Activated T-helper 2 cell treated with anti-CD3 and anti-CD28 coated beads, Interferon-gamma antibody, Interleukin-2, Interleukin-4, amounts not matched to agents 10 μg/mL and 5 μg/mL and 100 μg/mL, durations not matched to agents 14 hours and 24 hours and 36 hours (primary cell): Measurements from ENCODE around the gene TMPRSS11D. TPM values are rescaled to one million over a fixed set of nuclear protein-coding genes. Genes with fewer than 3 reads are reported as not detected.

Source experiments
- DNase-seq: peaks from one replicate; pipeline ENCODE4 v3.0.0; 2021; ENCODE audit warnings: low spot score
- H3K27ac Mint-ChIP-seq: one replicate; pipeline ENCODE4 v1.8.0; 2021; ENCODE audit warnings: mixed read lengths
- H3K27me3 Mint-ChIP-seq: one replicate; pipeline ENCODE4 v1.8.0; 2021; ENCODE audit warnings: low read depth, mixed read lengths
- H3K36me3 Mint-ChIP-seq: one replicate; pipeline ENCODE4 v1.8.0; 2021; ENCODE audit warnings: low read depth, mixed read lengths
- H3K4me1 Mint-ChIP-seq: one replicate; pipeline ENCODE4 v1.8.0; 2021; ENCODE audit warnings: low read depth, mixed read lengths
- H3K4me3 Mint-ChIP-seq: one replicate; pipeline ENCODE4 v1.8.0; 2021; ENCODE audit warnings: low read depth, mild to moderate bottlenecking, moderate library complexity, mixed read lengths
- H3K9me3 Mint-ChIP-seq: one replicate; pipeline ENCODE4 v1.8.0; 2021; ENCODE audit warnings: mixed read lengths
- intact Hi-C: fragments of 100-400 bp; cut with micrococcal nuclease; formaldehyde crosslinking; loops from one replicate; pipeline ENCODE4 v1.15.1; 2023
- total RNA-seq: library from RNA; stranded (reverse); gene quantifications from 2 replicates; pipeline ENCODE4 v1.2.3, GENCODE V29; 2022

The TMPRSS11D gene, protein sequence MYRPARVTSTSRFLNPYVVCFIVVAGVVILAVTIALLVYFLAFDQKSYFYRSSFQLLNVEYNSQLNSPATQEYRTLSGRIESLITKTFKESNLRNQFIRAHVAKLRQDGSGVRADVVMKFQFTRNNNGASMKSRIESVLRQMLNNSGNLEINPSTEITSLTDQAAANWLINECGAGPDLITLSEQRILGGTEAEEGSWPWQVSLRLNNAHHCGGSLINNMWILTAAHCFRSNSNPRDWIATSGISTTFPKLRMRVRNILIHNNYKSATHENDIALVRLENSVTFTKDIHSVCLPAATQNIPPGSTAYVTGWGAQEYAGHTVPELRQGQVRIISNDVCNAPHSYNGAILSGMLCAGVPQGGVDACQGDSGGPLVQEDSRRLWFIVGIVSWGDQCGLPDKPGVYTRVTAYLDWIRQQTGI
- total RNA-seq: not detected in 2 replicates

DNA sequence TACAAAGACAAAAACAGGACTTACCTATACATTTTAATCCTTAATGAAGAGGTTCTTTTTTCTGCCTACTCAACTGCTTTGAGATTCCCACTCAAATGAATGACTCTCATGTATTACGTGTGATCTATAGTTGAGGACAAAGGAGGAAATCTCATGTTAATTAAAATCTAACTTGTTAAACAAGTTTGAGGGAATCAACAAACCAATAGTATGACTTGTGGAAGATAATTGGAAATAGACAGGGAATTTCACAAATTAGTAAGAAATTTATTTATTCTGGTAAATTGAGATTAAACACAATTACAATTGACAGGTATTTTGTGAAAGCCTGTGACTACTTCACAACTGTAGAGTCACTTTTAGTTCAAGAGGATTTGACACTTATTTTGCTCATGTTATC is at the start of gene TMPRSS11D:
Gene TMPRSS11D (minus strand): TSS at position 101 of the 400 bp plus-strand sequence. CDS start 69 bp downstream, at position 32.
- Mint-ChIP-seq H3K4me3 (no peak within 1 kb of the TSS), H3K27me3 (peaks cover 4% of the 10 kb centered on the region)
- intact Hi-C loops: no loop called here

DNA sequence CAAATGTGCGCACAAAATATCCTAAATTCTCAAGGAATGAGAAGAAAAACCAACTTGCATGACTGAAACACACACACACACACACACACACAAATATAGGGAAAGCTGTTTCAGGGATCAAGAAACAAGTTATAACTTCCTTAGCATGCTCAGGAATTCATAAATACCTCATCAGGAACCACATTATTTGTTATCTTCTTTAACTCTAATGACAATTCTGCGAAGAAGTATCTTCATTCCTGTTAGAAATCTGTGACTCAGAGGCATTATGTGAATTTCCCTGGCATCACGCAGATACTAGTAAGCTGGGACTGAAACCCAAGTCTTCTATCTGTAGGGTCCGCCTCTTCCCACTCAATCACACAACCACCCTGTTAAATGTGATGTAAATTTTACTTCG is 49.2 kb upstream of the TMPRSS11D start:
- no peak overlapping the region for H3K4me3 Mint-ChIP-seq
- DNase-seq: no peak
- H3K9me3 Mint-ChIP-seq: no peaks in the 10 kb centered on the region
- no peak overlapping the region for H3K27ac Mint-ChIP-seq
- H3K36me3 Mint-ChIP-seq: no peaks in the 10 kb centered on the region
- intact Hi-C loops: no loop called here
- H3K27me3 Mint-ChIP-seq: peaks cover 7% of the 10 kb centered on the region
- no peaks in the 10 kb centered on the region for H3K4me1 Mint-ChIP-seq

More for the DNA sequence above, at the start of gene TMPRSS11D:
- no peak for DNase-seq
- H3K4me1 Mint-ChIP-seq: no peaks in the 10 kb centered on the region
- no peaks in the 10 kb centered on the region for H3K36me3 Mint-ChIP-seq
- H3K27ac Mint-ChIP-seq: no peak within 1 kb of the TSS
- H3K9me3 Mint-ChIP-seq: no peaks in the 10 kb centered on the region

DNA sequence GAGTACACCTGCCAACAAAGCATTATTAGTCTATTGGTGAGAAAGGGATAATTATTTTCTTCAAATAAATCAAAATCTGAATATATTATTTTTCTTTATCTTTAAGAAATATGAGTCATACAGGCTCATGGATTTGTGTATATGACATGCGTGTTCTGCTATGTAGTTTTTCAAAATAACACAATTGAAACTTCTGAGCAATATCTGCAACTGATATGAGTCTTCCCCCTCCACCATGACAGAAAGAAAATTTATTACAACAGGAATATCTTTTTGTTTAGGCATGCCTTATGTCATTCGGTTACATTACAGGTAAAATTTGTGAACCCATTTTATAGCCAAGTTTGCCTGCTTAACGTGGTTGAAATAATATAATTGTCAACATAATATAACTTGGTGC is 47.5 kb upstream of the TMPRSS11D start:
- Mint-ChIP-seq H3K36me3 (no peaks in the 10 kb centered on the region), H3K27ac (no peak overlapping the region), H3K4me3 (no peak overlapping the region), H3K27me3 (peaks cover 7% of the 10 kb centered on the region), H3K4me1 (no peaks in the 10 kb centered on the region), H3K9me3 (no peaks in the 10 kb centered on the region)
- DNase-seq: no peak
- intact Hi-C loops: no loop called here

DNA sequence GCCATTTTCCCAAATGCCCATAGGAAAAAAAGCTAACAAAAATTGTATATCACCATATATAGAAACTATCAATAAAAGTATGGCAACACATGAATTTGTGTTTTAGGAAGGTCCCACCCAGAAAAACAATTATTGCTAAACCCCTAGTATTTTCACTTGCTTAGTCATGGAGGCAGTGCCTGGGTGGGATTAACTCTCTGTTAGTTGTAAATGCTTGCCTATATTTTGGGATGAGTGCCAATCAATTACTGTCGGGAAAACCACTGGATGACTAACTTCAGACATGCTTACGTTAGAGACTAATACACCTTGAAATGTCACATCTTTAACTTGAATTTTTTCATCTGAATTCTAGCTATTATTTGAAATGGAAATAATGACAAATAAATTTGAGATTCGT is 45.6 kb upstream of the TMPRSS11D start:
- no peak for DNase-seq
- intact Hi-C loops: no loop called here
- H3K4me1 Mint-ChIP-seq: no peaks in the 10 kb centered on the region
- H3K4me3 Mint-ChIP-seq: no peak overlapping the region
- peaks cover 7% of the 10 kb centered on the region for H3K27me3 Mint-ChIP-seq
- H3K36me3 Mint-ChIP-seq: no peaks in the 10 kb centered on the region
- H3K27ac Mint-ChIP-seq: no peak overlapping the region
- H3K9me3 Mint-ChIP-seq: no peaks in the 10 kb centered on the region

DNA sequence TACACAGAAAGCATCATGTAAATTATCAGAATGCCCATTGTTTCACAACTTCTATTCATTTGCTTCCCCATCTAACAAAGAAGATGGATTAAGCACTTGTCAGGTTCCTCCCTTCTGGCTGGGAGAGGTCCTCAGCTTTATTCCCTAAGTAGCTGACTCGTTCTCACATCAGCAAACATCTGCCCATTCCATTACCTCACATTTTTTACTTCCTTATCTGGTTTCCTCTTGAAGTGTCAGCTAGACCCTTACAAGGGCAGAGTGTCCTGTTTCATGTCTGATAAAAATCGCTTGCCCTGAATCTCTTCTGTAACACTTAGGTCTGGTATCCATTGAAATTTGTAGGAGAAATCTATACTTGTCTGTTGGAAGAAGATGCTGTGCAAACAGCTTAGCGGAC is 44.7 kb upstream of the TMPRSS11D start:
- intact Hi-C loops: no loop called here
- Mint-ChIP-seq H3K36me3 (no peaks in the 10 kb centered on the region), H3K4me1 (no peaks in the 10 kb centered on the region), H3K4me3 (no peak overlapping the region), H3K27me3 (peaks cover 10% of the 10 kb centered on the region), H3K27ac (no peak overlapping the region), H3K9me3 (no peaks in the 10 kb centered on the region)
- no peak for DNase-seq

DNA sequence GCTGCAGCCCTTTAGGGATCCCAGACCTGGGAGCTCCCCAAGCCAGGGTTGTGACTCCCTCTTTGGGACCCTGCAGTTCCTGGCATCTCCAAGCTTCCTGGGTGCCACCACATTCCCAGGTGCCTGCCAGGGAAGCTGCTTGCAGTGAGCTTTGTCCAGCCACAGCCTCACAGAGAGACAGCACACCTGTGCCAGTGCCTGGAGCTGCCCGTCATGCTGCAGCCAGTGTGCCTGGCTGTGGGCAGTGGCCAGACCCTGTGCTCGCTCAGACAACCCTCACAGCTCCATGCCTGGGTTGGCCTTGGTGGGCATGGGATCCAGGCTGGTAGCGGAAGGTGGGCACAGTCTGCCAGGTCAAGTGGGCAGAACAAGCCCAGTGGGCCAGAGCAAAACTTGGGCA is 43.4 kb upstream of the TMPRSS11D start:
- H3K9me3 Mint-ChIP-seq: no peaks in the 10 kb centered on the region
- peaks cover 10% of the 10 kb centered on the region for H3K27me3 Mint-ChIP-seq
- H3K4me1 Mint-ChIP-seq: no peaks in the 10 kb centered on the region
- H3K4me3 Mint-ChIP-seq: no peak overlapping the region
- no peak for DNase-seq
- H3K27ac Mint-ChIP-seq: no peak overlapping the region
- intact Hi-C loops: no loop called here
- H3K36me3 Mint-ChIP-seq: no peaks in the 10 kb centered on the region

DNA sequence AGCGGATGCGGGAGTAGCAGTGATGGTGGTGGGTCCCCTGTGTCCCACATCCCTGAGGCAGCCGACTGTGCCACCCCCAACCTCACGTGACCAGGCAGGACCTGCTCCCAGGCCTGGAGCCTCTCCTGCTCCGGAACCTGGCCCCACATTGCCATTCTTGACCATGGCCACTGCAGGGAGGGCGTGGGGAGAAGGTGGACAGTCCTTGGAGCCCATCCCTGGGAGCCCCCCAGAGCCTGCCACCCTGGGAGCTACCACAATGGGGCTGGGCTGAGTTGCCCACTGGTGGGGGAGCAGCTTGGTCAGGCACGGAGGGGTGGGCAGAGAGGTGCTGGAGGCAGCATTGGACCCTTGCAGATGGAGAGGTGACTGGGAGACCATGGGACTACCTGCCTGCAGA is 42.7 kb upstream of the TMPRSS11D start:
- Mint-ChIP-seq H3K27ac (no peak overlapping the region), H3K36me3 (no peaks in the 10 kb centered on the region), H3K27me3 (peaks cover 12% of the 10 kb centered on the region), H3K4me3 (no peak overlapping the region), H3K9me3 (no peaks in the 10 kb centered on the region), H3K4me1 (no peaks in the 10 kb centered on the region)
- DNase-seq: no peak
- intact Hi-C loops: no loop called here

DNA sequence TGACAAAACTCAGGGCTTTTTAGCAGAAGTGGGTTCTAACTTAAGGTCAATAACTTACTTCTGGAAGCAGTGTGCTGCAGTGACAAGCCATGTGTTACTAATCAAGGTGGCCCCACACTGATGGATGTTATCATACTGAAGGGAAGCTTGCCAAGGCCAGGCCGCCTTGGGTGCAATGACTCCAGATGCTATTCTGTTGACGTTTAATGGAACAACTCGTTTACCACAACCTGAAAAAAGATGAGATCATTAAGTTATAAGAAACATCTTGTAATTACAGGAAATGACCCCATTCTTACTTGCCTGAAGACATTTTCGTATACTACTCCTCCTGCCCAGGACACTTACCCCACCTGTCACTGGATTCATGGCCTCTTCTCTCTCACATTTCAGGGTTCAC is 38.9 kb upstream of the TMPRSS11D start:
- intact Hi-C loops: no loop called here
- no peak for DNase-seq
- no peaks in the 10 kb centered on the region for H3K9me3 Mint-ChIP-seq
- no peaks in the 10 kb centered on the region for H3K36me3 Mint-ChIP-seq
- H3K27me3 Mint-ChIP-seq: peaks cover 7% of the 10 kb centered on the region
- no peak overlapping the region for H3K27ac Mint-ChIP-seq
- no peak overlapping the region for H3K4me3 Mint-ChIP-seq
- H3K4me1 Mint-ChIP-seq: no peaks in the 10 kb centered on the region

DNA sequence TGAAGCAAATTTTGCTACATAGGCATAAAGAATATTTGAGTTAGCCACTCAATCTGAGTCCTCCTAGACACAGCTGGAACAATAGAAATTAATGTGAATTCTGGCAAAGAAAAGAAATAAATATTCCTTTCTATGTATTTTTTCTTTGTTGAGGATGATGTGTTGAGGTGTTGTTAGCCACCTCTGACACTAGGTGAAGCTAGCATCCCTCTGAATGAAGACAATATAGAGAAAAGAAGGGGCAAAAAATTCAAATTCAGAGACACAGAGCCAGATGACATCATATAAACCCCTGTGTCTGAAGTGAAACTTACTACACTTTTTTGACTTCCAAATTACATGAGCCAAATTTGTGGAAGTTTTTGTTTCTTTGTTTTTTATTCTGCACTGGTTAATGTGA is 34.6 kb upstream of the TMPRSS11D start:
- intact Hi-C loops: loop anchor here (10.0 kb wide), 1 partner anchor 174 kb away; no protein-coding TSS in a partner anchor
- no peaks in the 10 kb centered on the region for H3K4me1 Mint-ChIP-seq
- no peaks in the 10 kb centered on the region for H3K9me3 Mint-ChIP-seq
- DNase-seq: no peak
- no peak overlapping the region for H3K4me3 Mint-ChIP-seq
- H3K27me3 Mint-ChIP-seq: peaks cover 6% of the 10 kb centered on the region
- no peaks in the 10 kb centered on the region for H3K36me3 Mint-ChIP-seq
- H3K27ac Mint-ChIP-seq: no peak overlapping the region

DNA sequence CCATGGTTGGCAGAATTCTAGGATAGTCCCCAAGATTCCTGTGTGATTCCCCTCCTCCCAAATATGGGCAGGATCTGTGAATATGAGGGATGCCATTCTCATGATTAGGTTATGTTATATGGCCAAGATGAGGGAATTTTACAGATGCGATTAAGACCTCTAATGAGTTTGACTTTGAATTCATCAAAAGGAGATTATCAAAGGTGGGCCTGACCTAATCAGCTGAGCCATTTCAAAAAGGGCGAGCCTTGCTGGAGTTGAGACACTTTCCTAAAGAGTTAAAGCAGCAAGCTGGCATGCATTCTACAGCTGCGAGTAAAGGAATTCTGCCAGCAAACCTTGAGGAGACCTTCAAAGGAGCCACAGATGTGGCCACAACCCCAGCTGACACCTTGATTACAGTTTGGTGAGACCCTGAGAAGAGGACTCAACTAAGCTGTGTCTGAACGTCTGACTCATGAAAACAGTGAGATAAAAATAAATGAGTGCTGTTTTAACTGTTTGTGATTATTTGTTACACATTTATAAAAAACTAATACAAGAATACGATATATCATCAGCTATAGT is 31.7 kb upstream of the TMPRSS11D start:
- Mint-ChIP-seq H3K4me1 (no peaks in the 10 kb centered on the region), H3K27me3 (peaks cover 11% of the 10 kb centered on the region), H3K36me3 (no peaks in the 10 kb centered on the region), H3K4me3 (no peak overlapping the region), H3K9me3 (no peaks in the 10 kb centered on the region), H3K27ac (no peak overlapping the region)
- intact Hi-C loops: loop anchor here (10.0 kb wide), 1 partner anchor 171 kb away; no protein-coding TSS in a partner anchor
- no peak for DNase-seq

DNA sequence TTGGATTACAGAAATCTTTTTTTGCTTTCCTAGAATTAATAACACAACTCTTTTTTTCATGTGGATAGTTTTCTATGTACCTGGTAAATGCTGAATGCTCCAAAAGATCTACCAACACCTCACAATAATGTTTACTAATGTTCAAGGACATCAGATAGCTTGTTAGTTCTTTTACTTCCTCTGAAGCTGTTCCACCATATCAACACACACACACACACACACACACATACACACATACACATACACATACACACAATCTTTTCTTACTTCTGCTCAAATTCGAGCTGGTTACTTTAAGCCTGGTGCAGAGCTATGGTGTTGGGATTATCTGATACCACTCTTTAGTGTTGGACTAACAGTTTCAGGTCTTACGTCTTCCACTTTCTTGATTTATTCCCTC is 28.3 kb upstream of the TMPRSS11D start:
- no peaks in the 10 kb centered on the region for H3K9me3 Mint-ChIP-seq
- no peak overlapping the region for H3K27ac Mint-ChIP-seq
- no peak overlapping the region for H3K4me3 Mint-ChIP-seq
- no peaks in the 10 kb centered on the region for H3K36me3 Mint-ChIP-seq
- peaks cover 11% of the 10 kb centered on the region for H3K27me3 Mint-ChIP-seq
- DNase-seq: no peak
- no peaks in the 10 kb centered on the region for H3K4me1 Mint-ChIP-seq
- intact Hi-C loops: loop anchor here (10.0 kb wide), 1 partner anchor 167 kb away; no protein-coding TSS in a partner anchor

DNA sequence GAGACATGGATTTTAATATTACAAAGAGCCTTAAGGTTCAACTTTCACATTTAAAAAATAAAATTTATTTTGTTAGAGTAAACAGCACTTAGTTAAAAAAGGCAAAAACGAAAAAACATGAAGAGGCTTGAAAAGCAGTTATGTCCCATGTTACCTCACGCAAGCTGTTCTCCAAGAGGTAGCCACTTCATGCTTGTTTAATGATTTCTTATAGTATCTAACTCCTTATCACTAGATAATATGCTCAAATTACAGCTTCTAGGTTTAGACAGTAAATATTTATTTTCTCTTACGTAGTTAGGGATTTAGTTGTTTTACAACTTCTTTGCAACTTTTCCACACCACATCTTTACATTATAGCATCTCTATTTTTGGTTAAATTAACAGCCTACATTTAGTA is 27.8 kb upstream of the TMPRSS11D start:
- Mint-ChIP-seq H3K27me3 (peaks cover 11% of the 10 kb centered on the region), H3K27ac (no peak overlapping the region), H3K4me1 (no peaks in the 10 kb centered on the region), H3K36me3 (no peaks in the 10 kb centered on the region), H3K9me3 (no peaks in the 10 kb centered on the region), H3K4me3 (no peak overlapping the region)
- intact Hi-C loops: loop anchor here (10.0 kb wide), 1 partner anchor 167 kb away; no protein-coding TSS in a partner anchor
- DNase-seq: no peak

DNA sequence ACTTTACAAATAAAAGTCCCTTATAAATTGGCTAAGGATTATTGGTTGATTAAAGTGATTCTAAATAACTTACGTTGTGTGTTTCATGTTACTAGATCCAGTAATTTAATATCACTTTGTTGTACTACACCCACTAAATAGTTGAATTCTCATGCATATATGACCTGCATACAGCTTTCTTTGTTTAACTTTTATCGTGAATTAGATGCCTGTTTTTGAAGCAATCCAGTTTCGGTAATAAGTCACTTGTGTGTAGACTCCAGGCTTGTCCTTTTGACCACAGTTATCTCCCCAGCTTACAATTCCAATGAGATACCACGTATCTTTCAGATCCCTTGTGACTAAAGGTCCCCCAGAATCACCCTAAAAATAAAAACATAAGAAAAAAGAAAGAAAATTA is 27.3 kb upstream of the TMPRSS11D start:
- no peaks in the 10 kb centered on the region for H3K9me3 Mint-ChIP-seq
- no peak overlapping the region for H3K4me3 Mint-ChIP-seq
- peaks cover 11% of the 10 kb centered on the region for H3K27me3 Mint-ChIP-seq
- H3K27ac Mint-ChIP-seq: no peak overlapping the region
- H3K4me1 Mint-ChIP-seq: no peaks in the 10 kb centered on the region
- intact Hi-C loops: loop anchor here (10.0 kb wide), 1 partner anchor 166 kb away; no protein-coding TSS in a partner anchor
- H3K36me3 Mint-ChIP-seq: no peaks in the 10 kb centered on the region
- no peak for DNase-seq
